Measurements from ENCODE around the gene OR13C9.

The OR13C9 gene

DNA sequence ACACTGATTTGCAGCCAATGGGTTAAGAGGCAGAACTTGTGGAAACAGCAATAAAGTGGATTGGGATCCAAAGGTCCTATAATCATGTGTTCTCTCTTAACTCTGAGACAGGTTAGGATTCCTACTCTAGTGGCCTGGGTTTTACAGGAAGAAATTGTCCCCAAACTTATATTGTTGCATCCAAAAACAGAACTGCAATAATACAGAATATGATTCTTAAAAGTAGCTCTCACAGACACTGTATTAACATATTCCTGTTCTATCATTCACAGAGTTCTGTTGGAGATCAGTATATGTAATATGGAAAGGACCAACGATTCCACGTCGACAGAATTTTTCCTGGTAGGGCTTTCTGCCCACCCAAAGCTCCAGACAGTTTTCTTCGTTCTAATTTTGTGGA, 49.1 kb downstream of the OR13C9 start, which contains the start of gene OR13C8:
Gene OR13C8 (plus strand): TSS at position 301 of the 400 bp plus-strand sequence. CDS start 0 bp downstream, at position 301.
- H3K36me3 ChIP-seq (ENCODE audit: low read length), result no peaks in the 10 kb centered on the region
- H3K9me2 ChIP-seq (replicated peaks; ENCODE audit: insufficient read depth, low read length), result no peaks in the 10 kb centered on the region
- peaks cover 5% of the 10 kb centered on the region; the same call in 1 of the 2 replicates for H3K9me3 ChIP-seq (ENCODE audit: insufficient read depth, low read length)
- H3K4me2 ChIP-seq (ENCODE audit: low read depth, low read length, poor library complexity, severe bottlenecking), result no peak within 1 kb of the TSS
- TF ChIP-seq, protein P1, sequence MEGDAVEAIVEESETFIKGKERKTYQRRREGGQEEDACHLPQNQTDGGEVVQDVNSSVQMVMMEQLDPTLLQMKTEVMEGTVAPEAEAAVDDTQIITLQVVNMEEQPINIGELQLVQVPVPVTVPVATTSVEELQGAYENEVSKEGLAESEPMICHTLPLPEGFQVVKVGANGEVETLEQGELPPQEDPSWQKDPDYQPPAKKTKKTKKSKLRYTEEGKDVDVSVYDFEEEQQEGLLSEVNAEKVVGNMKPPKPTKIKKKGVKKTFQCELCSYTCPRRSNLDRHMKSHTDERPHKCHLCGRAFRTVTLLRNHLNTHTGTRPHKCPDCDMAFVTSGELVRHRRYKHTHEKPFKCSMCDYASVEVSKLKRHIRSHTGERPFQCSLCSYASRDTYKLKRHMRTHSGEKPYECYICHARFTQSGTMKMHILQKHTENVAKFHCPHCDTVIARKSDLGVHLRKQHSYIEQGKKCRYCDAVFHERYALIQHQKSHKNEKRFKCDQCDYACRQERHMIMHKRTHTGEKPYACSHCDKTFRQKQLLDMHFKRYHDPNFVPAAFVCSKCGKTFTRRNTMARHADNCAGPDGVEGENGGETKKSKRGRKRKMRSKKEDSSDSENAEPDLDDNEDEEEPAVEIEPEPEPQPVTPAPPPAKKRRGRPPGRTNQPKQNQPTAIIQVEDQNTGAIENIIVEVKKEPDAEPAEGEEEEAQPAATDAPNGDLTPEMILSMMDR (IDR thresholded peaks at IDR 0.05; ENCODE audit: insufficient read depth, low read length, poor library complexity, severe bottlenecking), result no peak
- no peak for TF ChIP-seq EZH2phosphoT487 (conservative IDR thresholded peaks at IDR 0.05; ENCODE audit: low read length)
- H3K9ac ChIP-seq (ENCODE audit: low read length), result no peak within 1 kb of the TSS
- H3F3A ChIP-seq (ENCODE audit: insufficient read depth), result no peaks in the 10 kb centered on the region
- no peak within 1 kb of the TSS for H3K4me3 ChIP-seq (ENCODE audit: insufficient read depth, low read length, poor library complexity, severe bottlenecking)
- H3K27me3 ChIP-seq (ENCODE audit: low read length), result no peaks in the 10 kb centered on the region
- no peaks in the 10 kb centered on the region for H3K79me2 ChIP-seq (ENCODE audit: insufficient read depth, low read length)
- no peak within 1 kb of the TSS for H3K27ac ChIP-seq (ENCODE audit: low read depth, low read length)
- no peaks in the 10 kb centered on the region for H4K20me1 ChIP-seq (ENCODE audit: low read depth, low read length)
- H2AFZ ChIP-seq (ENCODE audit: low read depth, low read length, severe bottlenecking), result no peak within 1 kb of the TSS

Measured in SU-DHL-6 (cell line).